SK-N-SH treated with all-trans-retinoic acid at 6 μM for 48 hours (cell line): ENCODE data around the gene SAMD3.
"Not testable (repeated sequence)": the region's sequence is repeated elsewhere in the genome, so short reads cannot be mapped to it uniquely, and the experiment has no call there.

Experiments
- ATAC-seq: fragments of 200-7000 bp; cut with Tn5 transposase; 3 replicates; pipeline ENCODE4 v1.9.1; 2020; ENCODE audit warnings: mild to moderate bottlenecking, moderate library complexity
- ARNTL ChIP-seq: fragments of 450-650 bp; formaldehyde crosslinking; IDR thresholded peaks from 2 replicates; pipeline ENCODE4 v1.5.0; 2020; ENCODE audit warnings: low read depth, mild to moderate bottlenecking, moderate library complexity, borderline replicate concordance
- BACH2 ChIP-seq: fragments of 250-450 bp; sonication (Bioruptor Pico); IDR thresholded peaks from 2 replicates; pipeline ENCODE4 v1.9.0; 2021; ENCODE audit warnings: mild to moderate bottlenecking, borderline replicate concordance
- CSDC2 ChIP-seq: fragments of 250-450 bp; sonication (Bioruptor Pico); IDR thresholded peaks from 2 replicates; pipeline ENCODE4 v1.5.0; 2020; ENCODE audit warnings: mild to moderate bottlenecking, moderate library complexity
- CSRNP3 ChIP-seq: fragments of 250-450 bp; sonication (Bioruptor Pico); IDR thresholded peaks from 2 replicates; pipeline ENCODE4 v1.5.1; 2021; ENCODE audit warnings: mild to moderate bottlenecking, moderate library complexity
- ESRRG ChIP-seq: fragments of 250-450 bp; sonication (Bioruptor Pico); IDR thresholded peaks from 2 replicates; pipeline ENCODE4 v1.6.1; 2021; ENCODE audit warnings: mild to moderate bottlenecking
- ISL1 ChIP-seq: fragments of 250-450 bp; sonication (Bioruptor Pico); IDR thresholded peaks from 2 replicates; pipeline ENCODE4 v2.1.2; 2022; ENCODE audit warnings: mild to moderate bottlenecking, moderate library complexity
- OSR1 ChIP-seq: fragments of 250-450 bp; sonication (Bioruptor Pico); IDR thresholded peaks from 2 replicates; pipeline ENCODE4 v1.8.0; 2022; ENCODE audit warnings: moderate library complexity, mild to moderate bottlenecking, inconsistent platforms
- PATZ1 ChIP-seq: fragments of 250-450 bp; sonication (Bioruptor Pico); IDR thresholded peaks from 2 replicates; pipeline ENCODE4 v1.8.0; 2020; ENCODE audit warnings: mild to moderate bottlenecking, moderate library complexity, borderline replicate concordance
- PPARA ChIP-seq: fragments of 250-450 bp; sonication (Bioruptor Pico); IDR thresholded peaks from 2 replicates; pipeline ENCODE4 v1.5.0; 2020; ENCODE audit warnings: mild to moderate bottlenecking, borderline replicate concordance
- RARB ChIP-seq: fragments of 250-450 bp; sonication (Bioruptor Pico); IDR thresholded peaks from 2 replicates; pipeline ENCODE4 v1.8.0; 2021; ENCODE audit warnings: mild to moderate bottlenecking, moderate library complexity
- TCF4 ChIP-seq: fragments of 250-450 bp; sonication (Bioruptor Pico); IDR thresholded peaks from 2 replicates; pipeline ENCODE4 v1.8.0; 2021; ENCODE audit warnings: mild to moderate bottlenecking, moderate library complexity, borderline replicate concordance
- TOX ChIP-seq: fragments of 250-450 bp; sonication (Bioruptor Pico); IDR thresholded peaks from 2 replicates; pipeline ENCODE4 v1.8.0; 2021; ENCODE audit warnings: mild to moderate bottlenecking, moderate library complexity, borderline replicate concordance
- TSHZ2 ChIP-seq: fragments of 250-450 bp; sonication (Bioruptor Pico); IDR thresholded peaks from 2 replicates; pipeline ENCODE4 v1.5.0; 2020; ENCODE audit warnings: mild to moderate bottlenecking, moderate library complexity
- ZC3H10 ChIP-seq: fragments of 250-450 bp; sonication (Bioruptor Pico); IDR thresholded peaks from 2 replicates; pipeline ENCODE4 v1.5.1; 2021; ENCODE audit warnings: mild to moderate bottlenecking, moderate library complexity
- ZFP3 ChIP-seq: fragments of 250-450 bp; sonication (Bioruptor Pico); IDR thresholded peaks from 2 replicates; pipeline ENCODE4 v1.5.0; 2020; ENCODE audit warnings: mild to moderate bottlenecking, moderate library complexity
- ZFP30 ChIP-seq: fragments of 450-650 bp; formaldehyde crosslinking; IDR thresholded peaks from 2 replicates; pipeline ENCODE4 v1.5.0; 2022; ENCODE audit warnings: mild to moderate bottlenecking, moderate library complexity
- ZNF565 ChIP-seq: fragments of 450-650 bp; formaldehyde crosslinking; conservative IDR thresholded peaks from 2 replicates; pipeline ENCODE4 v1.5.0; 2020; ENCODE audit warnings: low read depth, mild to moderate bottlenecking, moderate library complexity
- ZNF70 ChIP-seq: fragments of 450-650 bp; formaldehyde crosslinking; IDR thresholded peaks from 2 replicates; pipeline ENCODE4 v1.5.0; 2020; ENCODE audit warnings: mild to moderate bottlenecking, moderate library complexity
- ZNF8 ChIP-seq: fragments of 450-650 bp; formaldehyde crosslinking; IDR thresholded peaks from 2 replicates; pipeline ENCODE4 v1.5.0; 2020; ENCODE audit warnings: mild to moderate bottlenecking, moderate library complexity
- TF ChIP-seq, protein P1 (sequence below): fragments of 250-450 bp; sonication (Bioruptor Pico); IDR thresholded peaks from 2 replicates; pipeline ENCODE4 v1.8.0; 2021; ENCODE audit warnings: low read depth, mild to moderate bottlenecking, moderate library complexity, borderline replicate concordance

The SAMD3 gene, protein sequence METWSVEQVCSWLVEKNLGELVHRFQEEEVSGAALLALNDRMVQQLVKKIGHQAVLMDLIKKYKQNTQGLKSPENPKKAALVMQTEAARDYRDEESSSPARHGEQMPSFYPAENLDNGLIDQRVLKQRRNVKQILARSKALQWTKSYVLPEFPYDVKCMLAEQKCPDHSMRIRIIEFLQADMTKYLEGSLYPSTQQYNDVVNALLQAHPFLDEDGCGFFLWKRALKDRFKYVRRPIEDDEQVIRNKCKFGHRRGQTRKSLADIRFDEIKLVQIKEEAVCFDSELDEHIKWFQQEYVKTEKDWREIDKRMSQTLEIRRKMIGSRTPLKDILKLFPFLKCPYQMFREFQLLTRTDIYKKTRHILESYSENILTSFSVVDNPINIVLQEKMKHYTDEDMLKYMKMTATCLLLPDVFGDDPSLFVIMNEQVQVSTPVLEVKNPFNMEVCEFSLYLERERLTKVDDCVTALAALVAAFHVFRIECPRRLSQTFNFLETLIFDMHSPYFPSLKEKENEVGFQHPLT

DNA sequence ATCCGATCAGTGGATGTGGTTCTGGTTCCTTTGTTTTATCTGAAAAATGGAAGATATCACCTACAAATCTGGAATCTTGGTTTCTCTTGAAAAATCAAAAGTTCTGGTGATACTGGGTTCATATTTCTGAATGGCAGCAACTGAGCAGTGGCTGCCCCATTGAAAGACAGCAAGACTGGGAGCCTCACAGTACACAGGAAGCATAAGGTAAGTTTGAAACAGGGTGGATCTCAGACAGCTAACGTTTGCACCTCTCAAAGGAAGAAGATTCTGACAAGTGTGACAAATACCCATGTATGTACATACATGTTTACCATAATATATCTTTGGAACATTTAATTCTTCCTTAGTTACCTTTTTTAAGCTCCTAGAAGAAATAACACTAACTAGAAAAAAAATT lies at the start of gene SAMD3:
Gene SAMD3 (minus strand): TSS at position 177 of the 400 bp plus-strand sequence. CDS start 7,678 bp downstream, outside the sequence.
- no peak for ATAC-seq
- TF ChIP-seq RARB (CRISPR knock-in tag) (no peak), CSRNP3 (CRISPR knock-in tag) (no peak), TSHZ2 (CRISPR knock-in tag) (no peak), PATZ1 (CRISPR knock-in tag) (no peak), BACH2 (CRISPR knock-in tag) (no peak), ZFP30 (CRISPR knock-in tag) (no peak), ZC3H10 (no peak), ISL1 (CRISPR knock-in tag) (no peak), TCF4 (no peak), PPARA (CRISPR knock-in tag) (no peak), TOX (CRISPR knock-in tag) (no peak), OSR1 (CRISPR knock-in tag) (no peak), ZFP3 (CRISPR knock-in tag) (no peak), ZNF70 (no peak), ARNTL (CRISPR knock-in tag) (no peak), ZNF8 (CRISPR knock-in tag) (no peak)
- TF ChIP-seq, all 23 proteins: peak for 0

- no peak for ATAC-seq
These were observed 47.4 kb upstream of the SAMD3 start for GRCh38 chr6:130269969-130270635.

DNA sequence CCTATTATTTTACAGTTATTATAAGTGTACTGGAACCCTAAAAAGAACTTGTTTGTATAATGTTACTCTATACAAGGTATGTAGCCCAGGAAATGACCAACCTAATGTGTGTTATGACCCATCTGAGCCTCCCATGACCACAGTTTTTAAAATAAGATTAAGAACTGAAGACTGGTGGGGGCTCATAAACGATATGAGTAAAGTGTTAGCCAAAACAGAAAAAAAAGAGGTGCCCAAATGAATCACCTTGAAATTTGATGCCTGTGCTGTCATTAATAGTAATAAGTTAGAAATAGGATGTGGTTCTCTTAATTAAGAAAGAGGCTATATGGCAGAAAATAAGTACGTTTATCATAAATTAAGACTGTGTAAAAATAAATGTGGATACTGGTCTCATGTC lies 42.8 kb upstream of the SAMD3 start:
- ATAC-seq, result not testable (repeated sequence)

More at GRCh38 chr6:130269969-130270635, 47.4 kb upstream of the SAMD3 start:
- TF ChIP-seq ZC3H10 (no peak), ZFP3 (CRISPR knock-in tag) (no peak), ESRRG (CRISPR knock-in tag) (no peak), BACH2 (CRISPR knock-in tag) (no peak), RARB (CRISPR knock-in tag) (no peak), ZNF70 (no peak), ZNF565 (CRISPR knock-in tag) (no peak), PPARA (CRISPR knock-in tag) (no peak), ISL1 (CRISPR knock-in tag) (no peak), CSDC2 (CRISPR knock-in tag) (no peak)
- TF ChIP-seq, protein P1, sequence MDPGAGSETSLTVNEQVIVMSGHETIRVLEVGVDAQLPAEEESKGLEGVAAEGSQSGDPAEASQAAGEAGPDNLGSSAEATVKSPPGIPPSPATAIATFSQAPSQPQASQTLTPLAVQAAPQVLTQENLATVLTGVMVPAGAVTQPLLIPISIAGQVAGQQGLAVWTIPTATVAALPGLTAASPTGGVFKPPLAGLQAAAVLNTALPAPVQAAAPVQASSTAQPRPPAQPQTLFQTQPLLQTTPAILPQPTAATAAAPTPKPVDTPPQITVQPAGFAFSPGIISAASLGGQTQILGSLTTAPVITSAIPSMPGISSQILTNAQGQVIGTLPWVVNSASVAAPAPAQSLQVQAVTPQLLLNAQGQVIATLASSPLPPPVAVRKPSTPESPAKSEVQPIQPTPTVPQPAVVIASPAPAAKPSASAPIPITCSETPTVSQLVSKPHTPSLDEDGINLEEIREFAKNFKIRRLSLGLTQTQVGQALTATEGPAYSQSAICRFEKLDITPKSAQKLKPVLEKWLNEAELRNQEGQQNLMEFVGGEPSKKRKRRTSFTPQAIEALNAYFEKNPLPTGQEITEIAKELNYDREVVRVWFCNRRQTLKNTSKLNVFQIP, result no peak
- TF ChIP-seq, all 23 proteins: peak for 0
